ENCODE measurements around the gene ARHGAP23.

ARHGAP23 gene

DNA sequence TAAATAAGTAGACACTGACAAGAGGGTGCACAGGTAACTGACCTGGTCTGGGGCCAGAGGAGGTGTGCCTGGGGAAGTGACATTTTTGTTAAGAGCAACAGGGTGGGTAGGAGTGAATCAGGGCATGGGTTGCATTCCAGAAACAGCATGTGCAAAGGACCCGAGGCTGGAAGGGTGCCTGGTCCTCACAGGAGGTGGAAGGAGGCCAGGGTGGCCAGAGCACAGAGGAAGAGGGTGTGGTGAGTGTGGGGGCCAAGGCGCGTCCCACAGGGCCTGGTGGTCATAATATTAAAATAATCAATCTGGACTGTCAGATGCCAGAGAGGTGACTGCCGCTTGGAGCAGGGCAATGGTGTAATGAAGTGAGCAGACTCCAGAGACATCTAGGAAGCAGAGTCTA, 14.3 kb downstream of the ARHGAP23 start:
- no peak for DNase-seq

DNA sequence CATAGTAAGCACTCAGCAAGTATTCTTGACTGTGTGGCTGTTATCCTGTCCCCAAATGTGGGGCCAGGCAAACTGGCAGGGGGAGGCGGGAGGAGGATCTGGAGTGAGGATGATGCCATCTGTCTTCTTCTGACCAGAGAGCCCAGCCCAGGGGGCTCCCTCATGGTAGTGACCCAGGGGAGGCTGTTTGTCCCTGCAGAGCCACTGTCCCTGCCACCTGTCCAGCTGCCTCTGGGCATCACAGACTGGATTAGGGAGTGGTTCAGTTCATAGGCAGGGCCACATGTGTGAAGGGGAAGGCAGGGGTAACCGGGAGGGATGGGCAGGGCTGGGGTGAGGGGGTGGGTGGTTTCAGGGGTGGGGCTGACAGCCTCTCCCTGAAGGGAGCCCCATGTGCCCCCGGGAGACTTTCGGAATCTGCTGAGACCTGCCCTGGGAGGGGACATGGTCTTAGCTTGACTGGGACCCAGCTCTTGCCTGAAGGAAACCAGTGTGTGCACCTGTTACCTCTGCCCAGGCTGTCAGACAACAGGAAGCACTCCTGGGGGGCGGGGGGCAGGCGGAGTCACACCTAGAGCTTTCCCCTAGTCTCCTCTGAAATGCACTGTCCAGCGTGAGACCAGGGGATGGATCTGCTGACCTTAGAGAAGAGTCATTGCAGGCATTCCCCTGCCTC, 15.2 kb downstream of the ARHGAP23 start:
- no peak for DNase-seq

DNA sequence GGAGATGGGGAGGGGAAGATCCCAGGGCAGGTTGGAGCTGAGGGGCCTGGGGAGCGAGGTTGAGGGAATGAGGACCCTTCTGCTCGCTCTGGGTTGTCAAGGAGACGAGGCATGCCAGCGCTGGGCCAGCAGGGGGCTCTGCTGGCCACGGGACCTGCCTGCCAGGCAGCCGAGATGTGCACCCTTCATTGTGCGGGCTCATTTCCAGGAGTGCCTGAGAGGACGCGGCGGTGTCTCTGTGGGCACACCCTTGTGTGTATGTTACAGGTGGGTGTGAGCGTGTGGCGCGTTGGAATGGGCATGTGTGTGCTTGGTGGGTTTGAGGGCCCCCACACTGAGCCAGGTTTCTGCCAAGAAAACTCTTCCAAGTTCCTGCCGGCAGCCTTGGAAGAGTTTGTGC, 15.9 kb downstream of the ARHGAP23 start:
- DNase-seq: peak in 1 of 2 experiments; percentile 56

DNA sequence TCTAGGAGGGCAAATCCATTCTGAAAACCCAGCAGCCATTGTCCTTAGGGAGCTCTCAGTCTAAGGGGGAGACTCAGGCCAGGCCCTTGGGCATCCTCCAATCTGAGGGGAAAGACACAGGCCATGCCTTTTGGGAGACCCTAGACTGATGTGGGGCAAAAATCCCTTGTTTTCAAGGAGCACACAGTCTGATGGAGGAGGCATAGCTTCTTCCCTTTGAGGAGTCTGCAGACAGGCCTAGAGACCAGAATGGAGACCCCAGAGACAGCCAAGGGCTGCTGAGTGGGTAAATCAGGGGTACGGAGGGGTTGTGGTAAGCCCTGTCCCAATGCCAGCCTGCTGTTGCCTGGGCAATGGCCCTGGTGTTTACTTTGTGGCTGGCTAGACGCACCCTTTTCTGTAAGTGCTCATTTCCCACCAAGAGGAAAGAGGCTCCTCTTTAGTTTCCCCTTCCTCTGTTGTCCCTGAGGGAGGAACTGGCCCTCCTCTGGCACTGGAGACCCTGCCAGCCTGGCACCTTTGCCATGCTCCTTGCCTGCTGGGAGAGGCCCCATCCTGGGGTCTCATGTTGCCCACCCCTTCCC, 19.3 kb downstream of the ARHGAP23 start:
- DNase-seq: no peak

DNA sequence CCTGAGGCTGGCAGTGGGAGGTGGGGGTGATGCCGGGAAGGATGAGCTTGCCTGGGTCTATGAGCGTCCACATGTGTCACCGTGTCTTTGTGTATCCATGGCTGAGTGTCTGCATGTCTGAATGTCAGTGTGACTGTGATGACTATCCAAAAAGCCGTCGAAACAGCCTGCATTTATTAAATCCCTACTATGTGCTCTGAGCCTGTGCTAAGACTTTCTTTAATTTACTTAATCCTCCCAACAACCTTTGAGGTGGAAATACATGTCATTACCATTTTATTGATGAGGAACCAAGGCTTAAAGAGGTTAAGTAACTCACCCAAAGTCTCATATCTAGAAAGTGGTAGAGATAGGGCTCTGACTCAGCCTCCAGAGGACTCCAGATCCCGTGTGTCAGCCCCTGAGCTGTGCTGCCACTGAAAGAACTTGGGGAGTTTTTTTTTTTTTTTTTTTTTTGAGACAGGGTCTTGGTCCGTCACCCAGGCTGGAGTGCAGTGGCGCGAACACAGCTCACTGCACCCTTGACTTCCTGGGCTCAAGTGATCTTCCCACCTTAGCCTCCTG, 20.0 kb downstream of the ARHGAP23 start:
- no peak for DNase-seq

DNA sequence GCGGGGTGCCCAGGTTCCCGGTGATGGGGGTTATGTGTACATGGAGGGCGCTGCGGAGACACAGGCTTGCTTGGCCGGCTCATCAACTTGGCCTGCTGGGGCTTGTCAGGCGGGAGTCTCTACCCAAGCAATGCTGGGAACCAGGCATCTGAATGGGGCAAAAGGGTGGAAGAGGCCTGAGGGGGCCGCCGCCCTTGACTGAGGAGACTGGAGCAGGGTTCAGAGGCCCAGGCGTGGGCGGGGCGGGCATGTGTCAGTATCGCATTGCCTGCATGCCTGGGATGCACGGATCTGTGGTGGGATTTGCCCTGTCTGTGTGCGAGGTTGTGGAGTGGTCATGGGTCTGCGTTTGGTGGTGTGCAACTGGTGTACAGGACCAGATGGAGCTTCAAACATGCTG, 21.1 kb downstream of the ARHGAP23 start:
- no peak for DNase-seq

DNA sequence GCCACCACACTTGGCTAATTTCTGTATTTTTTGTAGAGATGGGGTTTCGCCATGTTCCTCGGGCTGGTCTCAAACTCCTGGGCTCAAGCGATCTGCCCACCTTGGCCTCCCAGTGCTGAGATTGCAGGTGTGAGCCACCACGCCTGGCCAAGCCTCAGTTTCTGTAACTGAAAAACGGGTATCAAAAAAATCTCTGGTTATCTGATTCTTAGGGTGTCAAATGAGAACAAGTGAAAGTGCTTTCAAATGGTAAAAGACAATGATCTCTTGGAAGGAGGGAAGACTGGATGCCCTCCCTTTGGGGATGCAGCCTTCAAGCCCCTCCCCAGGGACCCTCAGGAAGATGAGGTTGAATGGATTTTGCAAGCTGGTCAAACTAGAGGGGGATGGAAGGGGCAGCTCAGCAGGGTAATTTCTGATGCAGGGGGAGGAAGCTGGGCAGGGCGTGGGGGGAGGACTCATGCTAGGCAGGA, 22.3 kb downstream of the ARHGAP23 start:
- DNase-seq: no peak

DNA sequence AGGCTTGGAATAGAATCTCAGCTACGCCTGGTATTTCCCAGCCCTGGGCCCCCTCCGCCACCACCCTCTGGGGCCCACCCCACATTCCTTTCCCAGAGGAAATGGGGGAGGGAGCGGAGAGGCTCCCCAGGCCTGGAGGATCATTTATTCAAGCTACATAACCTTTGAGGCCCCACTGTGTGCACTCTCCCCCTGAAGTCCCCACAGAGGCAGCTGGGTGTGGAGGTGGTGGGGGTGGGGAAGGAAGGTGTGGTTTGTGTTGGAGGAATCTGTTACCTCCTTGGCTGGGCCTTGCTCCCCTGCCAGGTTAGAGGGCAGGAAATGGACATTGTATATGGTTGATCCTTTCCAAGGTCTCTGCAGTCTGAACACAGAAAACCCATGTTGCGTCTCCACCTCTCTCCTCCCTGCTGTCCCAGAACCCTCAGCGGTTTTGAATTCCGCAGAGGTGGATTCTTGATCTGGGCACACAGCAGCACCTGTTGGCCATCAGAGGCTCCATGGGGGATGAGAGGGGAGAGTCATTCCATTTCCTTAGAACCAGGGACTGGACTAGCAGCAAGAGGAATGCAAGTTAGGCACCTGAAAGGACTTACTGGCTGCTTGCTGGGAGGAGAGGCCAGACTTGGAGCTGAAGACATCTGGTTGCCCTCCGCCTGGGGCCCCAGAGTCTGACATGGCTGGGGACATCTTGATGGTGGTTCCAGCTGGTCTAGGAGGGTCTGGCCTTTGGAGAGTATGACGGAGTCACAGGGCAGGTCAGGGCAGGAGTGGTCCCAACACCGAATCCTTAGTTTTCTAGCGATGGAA, 23.0 kb downstream of the ARHGAP23 start:
- DNase-seq: peak; percentile 41 to 81

DNA sequence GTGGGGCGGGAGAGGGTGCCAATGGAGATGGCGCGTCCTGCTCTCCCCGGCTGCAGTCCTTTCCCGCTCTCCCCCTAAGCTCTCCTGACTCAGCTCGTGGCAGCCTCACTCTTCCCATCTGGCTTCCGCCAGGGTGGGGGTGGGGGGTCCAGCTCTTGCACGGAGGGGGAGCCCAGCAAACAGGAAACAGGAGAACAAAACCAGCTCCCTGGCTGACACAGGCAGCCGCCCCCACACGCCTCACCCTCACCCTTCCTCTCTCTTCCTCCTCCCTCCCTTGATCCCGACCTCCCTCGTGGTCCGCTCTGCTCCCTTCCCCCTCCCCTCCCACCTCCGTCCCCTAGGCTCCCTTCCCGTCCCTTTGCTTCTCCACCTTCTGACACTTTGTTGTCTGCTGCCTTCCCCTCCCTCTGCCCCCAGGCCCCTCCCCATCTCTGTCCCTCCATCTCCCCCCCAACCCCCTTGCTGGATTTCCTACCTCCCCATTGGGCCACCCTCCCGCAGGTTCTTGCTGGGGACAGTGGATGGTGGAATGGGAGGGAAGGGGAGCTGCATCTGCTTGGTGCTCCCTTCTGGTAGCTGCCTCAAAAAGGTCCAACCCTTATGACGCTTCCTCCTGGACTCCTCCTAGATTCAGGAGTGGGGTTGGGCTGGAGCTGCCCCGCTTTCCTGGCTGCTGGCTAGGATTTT, 23.7 kb downstream of the ARHGAP23 start:
- DNase-seq: no peak

DNA sequence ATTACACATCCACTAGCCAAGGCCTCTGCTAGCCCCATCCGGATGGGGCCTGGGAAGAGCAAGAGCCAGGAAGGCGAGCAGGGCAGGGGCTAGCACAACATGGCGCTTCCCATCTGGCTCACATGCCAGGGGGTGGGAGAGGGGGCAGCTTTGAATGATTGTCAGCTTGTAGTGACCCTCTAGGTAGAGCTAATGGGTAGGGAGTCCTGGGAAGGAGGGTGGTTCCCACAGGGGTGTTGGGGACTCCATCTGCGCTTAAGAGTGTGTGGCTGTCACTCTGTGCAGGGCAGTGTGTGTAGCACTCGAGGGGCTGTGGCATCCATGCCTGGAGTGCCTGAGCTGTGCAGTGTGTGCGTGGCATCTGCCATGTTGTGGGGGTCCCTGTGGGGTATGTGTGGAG, 24.5 kb downstream of the ARHGAP23 start:
- no peak for DNase-seq

DNA sequence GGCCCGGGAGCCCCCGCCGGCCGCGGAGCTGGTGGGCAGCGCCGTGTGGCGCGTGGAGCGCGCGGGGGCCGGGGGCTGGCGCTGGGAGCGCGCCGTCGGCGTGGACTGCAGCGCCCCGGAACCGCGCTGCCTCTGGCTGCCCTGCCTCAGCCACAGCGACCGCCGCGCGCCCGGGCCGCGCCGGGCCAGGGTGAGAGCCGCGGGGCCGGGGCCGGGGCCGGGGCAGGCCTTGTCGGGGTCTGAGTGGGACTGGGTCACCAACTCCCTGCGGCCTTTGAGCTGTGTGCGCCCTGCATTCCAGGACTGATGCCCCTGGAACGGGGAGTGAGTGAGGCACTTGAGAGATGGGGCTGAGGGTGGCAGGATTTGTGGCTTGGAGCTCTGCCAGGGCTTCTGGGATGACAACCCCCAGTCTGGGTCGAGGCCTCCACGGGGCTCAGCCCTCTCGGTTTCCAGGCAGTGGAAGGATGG, 25.7 kb downstream of the ARHGAP23 start:
- DNase-seq: no peak

DNA sequence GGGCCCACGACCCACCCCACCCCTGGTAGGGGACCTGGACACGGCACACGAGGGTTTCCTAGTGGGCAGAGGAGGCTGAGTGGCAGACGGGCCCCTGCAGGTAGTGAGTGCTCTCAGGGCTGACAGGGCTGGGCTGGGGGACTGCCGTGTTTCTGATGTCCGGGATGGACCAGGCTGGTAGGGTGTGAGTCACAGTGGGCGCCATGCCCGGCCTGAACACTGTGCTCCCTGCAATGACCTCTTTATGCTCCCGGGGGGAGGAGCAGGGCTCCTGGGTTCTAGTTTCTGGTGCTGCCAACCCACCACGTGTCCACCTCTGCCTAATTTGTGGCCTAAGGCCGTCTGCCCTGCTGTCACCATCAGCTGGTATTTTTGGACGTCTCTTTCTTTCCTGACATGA, 26.3 kb downstream of the ARHGAP23 start:
- peak; percentile 38 to 61 for DNase-seq

DNA sequence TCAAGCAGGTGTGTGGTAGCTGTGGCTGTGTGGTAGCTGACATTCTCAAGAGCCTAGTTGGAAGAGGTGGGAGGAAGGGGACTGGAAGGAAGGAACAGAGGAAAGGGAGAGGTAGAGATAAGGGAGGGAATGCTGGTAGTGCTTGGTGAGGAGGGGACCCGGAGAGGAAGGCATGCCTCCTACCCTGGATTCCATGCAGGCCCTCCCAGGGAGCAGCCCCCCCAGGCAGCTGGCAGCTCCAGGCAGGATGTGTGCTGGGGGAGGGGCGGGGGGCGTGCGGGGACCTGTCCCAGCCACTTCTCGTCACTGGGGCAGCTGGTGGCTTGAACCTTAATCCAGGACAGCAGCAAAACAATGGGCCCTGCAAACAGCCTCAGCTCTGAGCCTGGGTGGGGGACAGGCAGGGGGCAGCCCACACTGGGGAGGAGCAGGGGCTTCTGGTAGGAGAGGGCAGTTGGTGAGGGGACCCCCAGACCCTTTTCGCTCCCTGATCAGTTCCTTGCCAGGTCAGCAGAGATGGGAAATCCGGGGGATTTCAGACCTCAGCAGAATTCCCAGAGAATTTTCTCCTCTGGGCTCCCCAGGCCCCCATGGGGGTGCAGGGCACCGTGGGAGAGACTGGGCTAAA, 27.1 kb downstream of the ARHGAP23 start:
- no peak for DNase-seq

DNA sequence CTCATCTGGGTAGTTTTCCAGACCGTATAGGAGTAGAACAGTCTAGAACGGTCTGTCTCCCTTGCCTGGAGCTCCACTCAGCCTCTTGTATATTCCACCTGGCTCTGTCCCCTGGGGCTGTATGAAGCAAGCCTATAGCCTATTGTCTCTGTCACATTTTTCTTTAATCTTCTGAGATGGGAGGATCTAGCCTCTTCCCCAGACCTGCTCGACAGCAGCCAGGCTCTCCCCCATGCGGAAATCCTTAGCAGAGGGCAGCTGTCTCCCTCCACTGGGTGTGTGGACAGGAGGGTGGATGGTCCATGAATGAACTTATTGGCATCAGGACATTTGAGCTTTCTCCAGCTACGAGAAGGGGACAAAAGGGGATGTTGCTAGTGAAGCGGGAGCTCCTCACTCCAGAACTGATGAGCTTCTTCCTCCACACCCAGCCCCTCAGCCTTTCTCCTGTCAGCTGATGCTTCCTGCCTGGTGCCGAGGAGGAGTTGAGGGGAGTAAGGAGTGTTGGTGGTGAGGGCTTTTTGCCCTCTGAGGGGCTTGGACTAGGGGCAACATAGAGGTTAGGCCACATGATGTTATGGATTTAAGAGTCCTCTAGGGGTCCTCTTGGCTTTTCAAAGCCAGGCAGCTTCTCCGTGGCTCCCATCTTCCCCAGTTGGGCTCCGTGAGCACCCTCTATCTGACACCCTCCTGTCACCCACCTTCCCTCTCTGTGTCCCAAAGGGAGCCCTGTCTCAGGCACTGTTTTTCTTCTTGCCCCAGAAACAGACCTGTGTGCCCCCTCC, 28.0 kb downstream of the ARHGAP23 start:
- DNase-seq: no peak

DNA sequence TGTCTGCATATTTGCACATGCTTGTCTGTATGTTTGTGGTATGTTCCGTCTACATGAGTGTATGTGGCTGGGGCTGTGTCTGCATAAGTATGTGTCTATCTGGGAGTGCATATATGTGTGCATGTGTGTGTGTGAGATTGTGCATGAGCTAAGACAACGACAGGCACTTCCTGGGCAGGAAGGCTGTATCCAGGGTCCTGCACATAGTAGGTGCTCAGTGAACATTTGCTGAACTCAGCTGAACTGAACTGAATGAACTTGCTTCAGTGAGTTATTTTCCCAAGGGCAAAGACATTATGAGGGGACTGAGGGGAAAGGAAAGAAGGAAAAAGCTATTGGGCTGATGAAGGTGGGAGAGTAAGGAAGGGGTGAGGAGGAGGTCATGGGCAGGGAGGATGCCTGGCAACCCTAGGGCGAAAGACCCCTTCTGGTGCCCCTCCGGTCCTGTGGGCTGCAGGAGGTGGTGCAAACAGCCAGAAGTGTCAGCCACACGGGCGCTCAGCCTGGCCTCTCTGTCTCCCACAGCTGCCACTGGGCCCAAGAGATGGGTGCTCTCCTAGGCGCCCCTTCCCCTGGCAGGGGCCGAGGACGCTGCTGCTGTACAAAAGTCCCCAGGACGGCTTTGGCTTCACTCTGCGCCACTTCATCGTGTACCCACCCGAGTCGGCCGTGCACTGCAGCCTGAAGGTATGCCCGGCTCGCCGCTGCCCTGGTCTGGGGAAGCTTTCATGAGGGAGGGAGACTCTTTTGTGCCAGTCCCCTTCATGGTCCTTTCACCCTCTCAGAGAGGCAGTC, 29.5 kb downstream of the ARHGAP23 start:
- no peak for DNase-seq

DNA sequence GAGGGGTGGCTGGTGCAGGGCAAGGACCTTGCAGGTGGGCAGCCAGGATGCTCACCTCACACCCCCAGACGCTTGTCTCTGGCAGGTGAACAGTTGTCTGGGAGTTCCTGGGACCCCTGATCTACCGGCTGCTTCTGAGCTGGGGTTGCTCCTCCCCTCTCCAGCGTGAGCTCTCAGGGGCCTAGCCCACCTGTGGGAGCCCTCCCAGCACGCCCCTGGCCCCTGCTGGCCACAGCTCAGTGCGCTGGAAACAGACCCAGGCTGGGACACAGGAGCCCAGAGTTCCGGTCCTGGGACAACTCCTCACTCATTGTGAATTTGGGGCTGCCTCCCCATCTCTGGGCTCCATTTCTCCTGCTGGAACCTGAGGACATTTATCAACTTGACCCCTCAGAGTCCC, 30.3 kb downstream of the ARHGAP23 start:
- no peak for DNase-seq

DNA sequence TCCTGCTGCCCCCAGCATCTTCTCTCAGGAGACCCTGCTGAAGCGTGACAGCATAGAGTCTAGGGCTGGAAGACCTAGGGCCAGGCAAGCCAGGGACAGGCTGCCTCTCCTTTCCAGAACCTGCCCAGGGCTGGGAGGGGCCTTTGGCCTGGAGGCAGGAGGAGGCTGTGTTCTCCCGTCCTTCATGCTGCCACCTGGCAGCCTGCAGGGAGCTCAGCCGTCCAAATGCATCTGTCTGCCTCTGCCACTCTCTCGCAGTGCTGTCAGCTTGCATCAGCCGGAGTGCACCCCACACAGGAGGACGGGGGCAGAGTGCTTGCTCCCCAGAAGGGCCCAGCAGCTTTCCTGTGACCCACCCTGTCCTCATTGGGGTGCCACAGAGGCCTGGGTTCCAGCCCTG, 31.3 kb downstream of the ARHGAP23 start:
- DNase-seq: no peak

DNA sequence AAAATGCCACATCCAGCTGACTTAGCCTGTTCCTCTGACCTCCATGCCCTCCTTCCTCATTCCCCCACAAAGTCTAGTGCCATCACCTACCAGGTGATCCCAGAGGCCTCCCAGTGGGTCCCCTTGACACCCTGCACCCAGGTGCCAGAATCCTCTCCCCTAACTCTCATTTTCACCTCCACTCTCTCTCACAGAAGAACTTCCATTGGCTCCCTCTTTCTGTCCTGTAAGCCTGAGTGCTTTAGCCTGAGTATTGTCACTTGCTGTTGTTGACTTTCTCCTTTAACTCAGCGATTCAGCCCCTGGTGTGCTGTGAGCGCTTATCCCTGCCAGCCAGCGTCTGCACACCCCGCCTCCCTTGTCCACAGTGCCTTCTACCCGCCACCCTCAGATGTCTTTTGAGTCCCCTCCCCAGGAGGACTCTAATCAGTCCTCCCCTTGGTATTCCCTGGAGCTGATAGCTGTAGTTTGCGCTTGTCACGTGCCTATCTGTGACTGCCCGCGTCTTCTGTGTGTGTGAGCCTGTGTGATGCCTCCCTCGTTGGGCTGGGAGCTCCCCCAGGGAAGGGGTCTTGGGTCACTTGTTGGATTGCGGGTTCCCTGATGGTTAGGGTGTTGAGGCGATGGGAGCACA, 31.9 kb downstream of the ARHGAP23 start:
- DNase-seq: no peak

DNA sequence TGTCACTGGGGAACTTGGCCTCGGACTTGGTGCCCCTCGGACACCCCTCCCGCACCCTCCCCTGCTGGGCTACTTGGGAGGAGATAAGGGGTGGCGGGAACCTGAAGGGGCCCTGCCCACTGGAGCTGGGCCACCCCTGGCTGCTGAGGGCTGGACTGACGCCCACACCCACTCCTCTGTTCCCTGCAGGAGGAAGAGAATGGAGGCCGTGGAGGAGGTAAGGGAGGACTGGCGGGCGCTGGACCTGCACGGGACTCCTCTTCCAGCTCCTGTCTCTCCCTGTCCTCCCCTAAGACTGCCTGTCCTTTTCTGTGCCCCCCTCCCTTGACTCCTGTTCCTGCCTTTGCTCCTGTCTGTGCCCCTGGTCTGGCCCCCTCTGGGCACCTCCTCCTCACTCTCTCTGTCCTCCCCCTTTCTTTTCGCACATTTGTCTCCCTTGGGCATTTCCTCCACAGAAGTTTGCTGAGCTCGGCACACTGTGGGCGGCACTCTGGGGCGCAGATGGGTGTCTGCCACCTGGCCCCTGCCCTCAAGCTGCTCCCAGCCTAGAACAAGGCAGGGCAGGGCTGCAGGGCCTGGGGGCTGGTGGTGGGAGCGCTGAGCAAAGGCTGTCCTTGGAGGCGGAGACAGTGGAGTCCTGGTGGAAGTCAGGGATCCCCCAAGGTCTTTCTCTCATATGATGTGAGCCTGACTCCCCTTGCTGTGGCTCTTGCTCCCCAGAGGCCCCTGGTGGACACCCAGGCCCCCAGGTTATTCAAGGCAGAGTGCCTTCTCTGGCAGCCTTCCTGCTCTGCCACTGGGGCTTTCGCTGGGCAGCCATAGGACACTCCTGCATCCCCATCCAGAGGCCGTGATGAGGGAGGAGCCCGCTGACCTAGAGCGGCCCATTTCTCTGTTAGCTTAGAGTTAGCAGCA, 32.7 kb downstream of the ARHGAP23 start:
- no peak for DNase-seq

All from SW 1271 (cell line).